Measurements from ENCODE around the gene GULP1.
"Not testable (repeated sequence)": the region's sequence is repeated elsewhere in the genome, so short reads cannot be mapped to it uniquely, and the experiment has no call there.

GULP1 gene

GRCh38 chr2:188527141-188527540, 235.5 kb downstream of the GULP1 start:
- DNase-seq (ENCODE audit: low spot score), result no peak

DNA sequence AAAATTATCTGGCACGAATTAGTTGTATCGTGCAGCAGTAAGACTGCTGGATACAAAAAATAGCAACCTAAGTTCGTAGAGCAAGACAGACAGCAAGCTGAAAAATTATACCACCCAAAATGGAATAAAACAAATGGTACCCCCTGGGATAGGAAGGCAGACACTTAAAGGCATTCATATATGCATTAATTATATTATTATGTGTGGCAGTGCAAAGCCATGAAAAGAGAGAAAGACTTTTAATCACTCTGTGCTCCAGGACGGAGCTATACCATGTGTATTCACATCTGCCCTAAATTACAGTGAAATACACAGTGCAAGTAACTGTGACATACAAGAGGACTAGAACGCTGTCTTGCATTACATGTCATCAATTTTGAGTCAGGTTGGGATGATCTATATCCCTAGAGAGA, 235.9 kb downstream of the GULP1 start:
- no peak for DNase-seq (ENCODE audit: low spot score)

DNA sequence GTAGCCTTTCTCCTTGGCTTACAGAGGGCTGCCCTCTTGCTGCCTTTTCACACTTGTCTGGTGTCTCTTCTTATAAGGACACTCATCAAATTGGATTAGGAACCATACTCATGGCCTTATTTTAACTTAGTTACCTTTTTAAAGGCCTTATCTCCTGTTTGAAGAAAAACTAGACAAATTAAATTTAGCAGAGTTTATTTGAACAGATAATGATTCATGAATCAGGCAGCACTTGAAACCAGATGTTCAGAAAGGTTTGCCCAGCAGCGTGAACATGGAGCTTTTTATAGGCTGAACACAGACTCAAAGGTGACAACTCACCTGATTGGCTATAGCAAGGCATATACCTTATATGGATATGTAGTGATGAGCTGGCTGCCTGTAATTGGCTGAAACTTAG, 238.0 kb downstream of the GULP1 start:
- DNase-seq (ENCODE audit: low spot score), result no peak

- DNase-seq (ENCODE audit: low spot score), result no peak
Measured at GRCh38 chr2:188534875-188535274, 243.2 kb downstream of the GULP1 start.

DNA sequence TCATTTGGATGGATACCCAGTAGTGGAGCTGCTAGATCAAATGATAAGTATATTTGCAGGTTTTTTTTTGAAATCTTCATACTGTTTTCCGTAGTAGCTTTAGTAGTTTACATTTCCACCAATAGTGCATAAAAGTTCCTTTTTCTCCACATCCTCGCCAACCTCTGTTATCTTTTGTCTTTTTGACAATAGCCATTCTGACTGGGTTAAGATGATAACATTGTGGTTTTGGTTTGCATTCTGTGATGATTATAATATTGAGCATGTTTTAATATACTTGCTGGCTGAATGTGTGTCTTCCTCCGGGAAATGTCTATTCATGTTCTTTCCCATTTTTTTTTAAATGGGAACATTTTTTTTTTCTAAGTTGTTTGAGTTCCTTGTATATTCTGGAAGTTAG, 260.0 kb downstream of the GULP1 start:
- no peak for DNase-seq (ENCODE audit: low spot score)

- no peak for DNase-seq (ENCODE audit: low spot score)
Measured at GRCh38 chr2:188557081-188557480, 265.4 kb downstream of the GULP1 start.

GRCh38 chr2:188559455-188559854, 267.8 kb downstream of the GULP1 start:
- not testable (repeated sequence) for DNase-seq (ENCODE audit: low spot score)

DNA sequence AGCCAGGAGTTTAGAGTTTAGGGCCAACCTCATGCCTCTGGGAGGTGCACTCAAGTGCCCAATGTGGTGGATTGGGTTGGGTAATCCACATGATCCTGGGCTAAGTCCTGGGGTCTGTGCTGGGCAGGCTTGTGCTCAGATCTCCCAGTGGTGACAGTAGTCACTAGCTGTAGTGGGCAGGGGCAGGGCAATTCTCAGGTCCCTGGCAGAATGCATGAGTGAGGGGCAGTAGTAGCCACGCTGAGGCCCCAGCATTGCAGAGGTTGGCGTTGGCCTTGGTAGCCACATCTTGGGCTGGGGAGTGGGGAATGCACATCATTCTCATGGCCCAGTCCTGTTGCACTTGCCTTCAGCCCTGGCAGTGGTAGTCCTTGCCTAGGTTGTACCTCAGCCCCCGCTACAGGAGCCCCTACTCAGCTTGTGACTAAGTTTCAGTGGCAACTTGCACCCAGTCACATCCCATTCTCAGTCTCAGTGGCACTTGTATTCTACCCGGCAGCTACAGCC, 269.9 kb downstream of the GULP1 start:
- DNase-seq (ENCODE audit: low spot score), result no peak

DNA sequence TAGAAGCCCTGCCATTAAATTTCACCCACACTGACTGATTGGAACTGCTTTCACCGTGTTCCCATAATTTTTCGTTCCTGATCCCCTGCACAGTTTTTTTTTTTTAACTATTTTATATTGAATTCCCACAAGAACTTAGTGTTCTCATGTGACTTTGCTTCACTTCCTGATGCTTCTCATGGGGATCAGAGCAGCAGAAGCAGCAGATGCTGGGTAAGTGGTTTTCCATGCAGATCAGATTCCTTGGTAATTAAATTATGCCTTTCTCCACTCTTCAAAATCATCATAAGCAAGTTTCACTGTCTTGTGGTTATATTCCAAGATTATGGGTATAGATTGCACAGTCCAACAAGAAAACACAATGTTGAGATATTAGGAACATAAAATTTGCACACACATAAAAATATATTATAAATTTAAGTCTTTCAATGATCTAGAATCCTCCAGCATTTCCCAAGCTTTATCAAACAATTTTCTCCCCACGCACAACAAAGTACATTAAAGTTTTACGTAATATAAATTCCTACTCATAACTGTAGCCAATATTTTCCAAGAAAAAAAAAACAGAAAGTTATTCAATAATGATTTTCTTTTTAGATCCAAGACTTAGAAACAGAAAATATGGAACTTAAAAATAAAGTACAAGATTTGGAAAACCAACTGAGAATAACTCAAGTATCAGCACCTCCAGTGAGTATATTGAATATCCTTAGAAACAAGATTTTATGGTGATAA, 277.9 kb downstream of the GULP1 start:
- no peak for DNase-seq (ENCODE audit: low spot score)

GRCh38 chr2:188570370-188570769, 278.7 kb downstream of the GULP1 start:
- no peak for DNase-seq (ENCODE audit: low spot score)

GRCh38 chr2:188571543-188572303, 280.0 kb downstream of the GULP1 start:
- DNase-seq (ENCODE audit: low spot score), result no peak

DNA sequence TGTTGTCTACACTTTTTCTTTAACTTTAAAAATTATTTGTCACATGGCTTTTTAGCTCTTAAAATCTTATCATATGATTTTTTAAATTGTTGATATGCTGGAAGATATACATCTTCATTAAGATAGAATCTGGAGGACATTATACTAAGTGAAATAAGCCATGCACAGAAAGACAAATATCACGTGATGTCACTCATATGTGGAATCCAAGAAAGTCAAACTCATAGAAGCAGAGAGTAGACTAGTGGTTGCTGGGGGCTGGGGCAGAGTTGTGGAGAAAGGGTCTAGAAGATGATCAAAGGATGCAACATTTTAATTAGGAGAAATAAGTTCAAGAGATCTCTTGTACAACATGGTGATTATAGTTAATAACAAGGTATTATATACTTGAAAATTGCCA, 280.9 kb downstream of the GULP1 start:
- DNase-seq (ENCODE audit: low spot score), result no peak

GRCh38 chr2:188573453-188573852, 281.8 kb downstream of the GULP1 start:
- no peak for DNase-seq (ENCODE audit: low spot score)

DNA sequence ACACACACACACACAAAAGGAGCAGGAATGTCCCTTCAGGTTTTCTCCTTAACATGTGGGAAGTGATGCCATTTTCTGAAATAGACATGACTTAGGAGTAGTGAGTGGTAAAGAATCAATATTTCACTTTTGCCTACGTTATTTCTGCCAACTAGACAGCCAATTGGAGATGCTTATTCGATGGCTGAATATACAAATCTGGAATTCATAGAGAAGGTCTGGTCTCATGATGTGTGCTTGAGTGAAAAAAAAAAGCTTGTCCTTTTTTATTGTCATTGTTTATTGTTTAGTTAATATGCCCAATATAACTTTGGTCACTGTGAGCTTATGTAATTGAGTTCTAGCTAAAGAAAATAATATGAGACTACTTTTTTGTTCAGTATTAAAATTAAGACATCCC, 284.3 kb downstream of the GULP1 start:
- no peak for DNase-seq (ENCODE audit: low spot score)

DNA sequence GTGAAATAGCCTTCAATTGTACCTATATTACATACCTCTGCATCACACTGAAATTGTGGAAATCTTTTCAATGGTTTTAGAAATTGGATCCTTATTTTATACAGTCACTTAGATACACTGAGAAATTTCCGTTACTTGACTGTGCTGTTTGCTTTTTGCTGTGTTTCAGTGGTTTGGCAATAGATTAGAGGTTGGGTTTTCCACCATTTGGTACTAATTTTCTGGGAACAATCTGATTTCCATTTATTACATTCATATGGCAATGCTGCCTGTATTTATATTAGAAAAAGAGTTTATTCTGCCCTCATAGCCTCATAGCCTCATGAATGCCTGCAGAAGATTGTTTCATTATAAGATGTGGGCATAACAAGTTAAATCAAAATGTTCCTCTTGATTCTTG, 285.0 kb downstream of the GULP1 start:
- no peak for DNase-seq (ENCODE audit: low spot score)

GRCh38 chr2:188577231-188577630, 285.6 kb downstream of the GULP1 start:
- DNase-seq (ENCODE audit: low spot score), result no peak

GRCh38 chr2:188580738-188581137, 289.1 kb downstream of the GULP1 start:
- no peak for DNase-seq (ENCODE audit: low spot score)

- DNase-seq (ENCODE audit: low spot score), result no peak
Measured at GRCh38 chr2:188582211-188582610, 290.5 kb downstream of the GULP1 start.

GRCh38 chr2:188588235-188588634, 296.6 kb downstream of the GULP1 start:
- DNase-seq (ENCODE audit: low spot score), result no peak

GRCh38 chr2:188596054-188596453, 304.4 kb downstream of the GULP1 start:
- DNase-seq (ENCODE audit: low spot score), result no peak

DNA sequence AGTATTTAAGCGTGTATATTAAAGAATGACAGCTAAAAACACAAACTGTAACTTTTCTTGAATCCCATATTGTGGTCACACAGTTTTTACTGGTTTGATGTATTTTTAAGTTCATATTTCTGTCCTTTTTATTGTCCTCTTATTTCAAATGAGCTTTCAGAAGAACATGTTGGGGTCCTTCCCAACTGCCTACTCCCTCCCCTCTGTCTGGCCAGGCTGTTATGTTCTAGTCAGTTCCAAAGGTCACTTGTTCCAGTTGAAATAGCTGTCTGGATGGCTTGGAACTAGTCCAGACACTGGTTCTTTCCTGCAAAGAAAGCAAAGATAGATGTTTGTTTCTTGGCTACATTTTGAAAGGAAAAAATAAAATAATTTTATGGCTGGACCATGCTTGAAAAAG, 306.9 kb downstream of the GULP1 start:
- DNase-seq (ENCODE audit: low spot score), result no peak

- no peak for DNase-seq (ENCODE audit: low spot score)
Measured at GRCh38 chr2:188599140-188599539, 307.5 kb downstream of the GULP1 start.

DNA sequence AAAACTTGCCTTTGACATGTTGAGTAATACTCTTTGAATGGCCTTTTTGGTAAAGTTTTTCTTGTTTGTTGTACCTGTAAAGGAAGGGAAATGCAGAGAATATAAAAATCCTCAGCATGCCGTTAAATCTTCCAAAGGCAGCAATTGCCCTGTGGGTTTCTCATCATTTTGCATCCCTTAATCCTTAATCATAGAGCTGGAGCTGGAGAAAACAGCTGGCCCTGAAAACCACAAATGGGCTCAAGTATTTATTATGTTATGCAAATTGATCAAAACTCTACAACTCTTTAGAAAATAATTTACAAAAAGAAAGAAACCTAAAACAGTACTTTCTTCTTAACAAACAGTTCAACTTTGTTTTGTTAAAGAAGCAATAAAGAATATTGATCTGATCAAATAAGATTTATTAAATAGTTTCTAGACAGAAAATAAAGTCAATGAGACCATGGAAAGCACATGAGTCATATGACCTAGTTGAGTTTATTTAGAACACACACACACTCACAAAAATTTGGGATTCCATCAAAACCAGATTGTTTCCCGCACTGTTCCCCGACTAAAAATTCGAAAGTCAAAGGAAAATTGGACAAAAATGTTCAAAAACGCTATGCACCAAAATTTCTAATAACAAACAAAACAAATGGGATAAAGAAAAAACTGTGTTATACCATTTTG, 309.0 kb downstream of the GULP1 start:
- peak; percentile 17 for DNase-seq (ENCODE audit: low spot score)

Measured in AG20443 (cell line).